ENCODE results near the gene SERPINB1.

Gene SERPINB1

GRCh38 chr6:2854396-2854982 is 12.8 kb upstream of the SERPINB1 start:
- H3K4me3 ChIP-seq (ENCODE audit: low read depth, low read length): no peak overlapping the region
- TF ChIP-seq ZBTB48 (tag by site-specific recombination; IDR thresholded peaks at IDR 0.05) (peak; percentile 75), ZBTB17 (tag by site-specific recombination; IDR thresholded peaks at IDR 0.05) (no peak), ZNF664 (tag by site-specific recombination; IDR thresholded peaks at IDR 0.05) (no peak), ZNF830 (tag by site-specific recombination; IDR thresholded peaks at IDR 0.05; ENCODE audit: low read depth) (no peak), ZNF555 (tag by site-specific recombination; conservative IDR thresholded peaks at IDR 0.05) (no peak)
- TF ChIP-seq, protein P1, sequence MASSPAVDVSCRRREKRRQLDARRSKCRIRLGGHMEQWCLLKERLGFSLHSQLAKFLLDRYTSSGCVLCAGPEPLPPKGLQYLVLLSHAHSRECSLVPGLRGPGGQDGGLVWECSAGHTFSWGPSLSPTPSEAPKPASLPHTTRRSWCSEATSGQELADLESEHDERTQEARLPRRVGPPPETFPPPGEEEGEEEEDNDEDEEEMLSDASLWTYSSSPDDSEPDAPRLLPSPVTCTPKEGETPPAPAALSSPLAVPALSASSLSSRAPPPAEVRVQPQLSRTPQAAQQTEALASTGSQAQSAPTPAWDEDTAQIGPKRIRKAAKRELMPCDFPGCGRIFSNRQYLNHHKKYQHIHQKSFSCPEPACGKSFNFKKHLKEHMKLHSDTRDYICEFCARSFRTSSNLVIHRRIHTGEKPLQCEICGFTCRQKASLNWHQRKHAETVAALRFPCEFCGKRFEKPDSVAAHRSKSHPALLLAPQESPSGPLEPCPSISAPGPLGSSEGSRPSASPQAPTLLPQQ (tag by site-specific recombination; IDR thresholded peaks at IDR 0.05): no peak
- H3K9me3 ChIP-seq (ENCODE audit: control insufficient read depth, insufficient read depth, low read depth, low read length): no peaks in the 10 kb centered on the region
- ChIA-PET POLR2A (interaction anchor here (1.6 kb wide), 1 partner anchor 135 kb away, joined by 5 read pairs; no protein-coding TSS in a partner anchor), CTCF (interaction anchor here (0.6 to 5.0 kb wide), 12 partner anchors 8 to 135 kb away, joined by 3 to 42 read pairs (median 5); no protein-coding TSS in a partner anchor)
- H3K36me3 ChIP-seq (ENCODE audit: control insufficient read depth in 2 of 2, insufficient read depth in 1 of 2, low read length in 2 of 2): no peaks in the 10 kb centered on the region
- H3K4me1 ChIP-seq (ENCODE audit: control insufficient read depth, insufficient read depth, low read length): peaks cover 4% of the 10 kb centered on the region
- no peak overlapping the region for H3K27ac ChIP-seq (ENCODE audit: extremely low read depth, low read depth, low read length)

DNA sequence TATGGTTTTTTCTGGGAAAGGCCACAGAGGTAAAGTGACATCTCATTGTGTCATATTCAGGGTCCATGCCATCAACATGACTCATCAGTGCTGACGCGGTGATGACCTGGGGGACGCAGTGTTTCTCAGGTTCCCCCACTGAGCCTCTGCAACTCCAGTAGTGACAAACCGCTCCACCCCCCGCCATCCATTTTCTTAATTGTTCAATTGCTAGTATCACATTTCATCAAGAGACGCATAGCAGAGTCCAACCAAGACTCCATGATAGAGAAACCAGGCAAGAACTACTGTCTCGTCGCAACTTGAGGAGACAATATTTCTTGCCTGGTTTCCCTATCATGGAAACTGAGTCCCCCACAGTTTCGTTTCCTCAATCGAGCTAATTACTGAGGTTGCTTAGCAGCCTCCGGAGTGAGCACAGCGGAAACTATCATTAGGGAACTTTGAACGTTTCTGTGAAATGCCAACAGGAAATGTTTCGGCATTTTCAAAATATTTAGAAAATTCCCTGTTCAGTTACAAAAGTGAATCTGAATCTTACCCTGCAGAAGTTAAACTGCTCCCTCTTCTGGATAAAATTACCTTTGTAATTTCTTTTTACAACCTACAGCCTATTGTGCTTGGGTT is 12.2 kb upstream of the SERPINB1 start:
- Histone ChIP-seq H3K27ac (ENCODE audit: extremely low read depth, low read depth, low read length) (no peak overlapping the region), H3K36me3 (ENCODE audit: control insufficient read depth in 2 of 2, insufficient read depth in 1 of 2, low read length in 2 of 2) (no peaks in the 10 kb centered on the region), H3K4me1 (ENCODE audit: control insufficient read depth, insufficient read depth, low read length) (peaks cover 4% of the 10 kb centered on the region), H3K4me3 (ENCODE audit: low read depth, low read length) (peak overlapping the region; percentile 25), H3K9me3 (ENCODE audit: control insufficient read depth, insufficient read depth, low read depth, low read length) (no peaks in the 10 kb centered on the region)
- POLR2A ChIA-PET: interaction anchor here (1.6 kb wide), 1 partner anchor 136 kb away, joined by 5 read pairs; no protein-coding TSS in a partner anchor
- CTCF ChIA-PET: interaction anchor here (0.6 to 3.2 kb wide), 8 partner anchors 9 to 86 kb away, joined by 3 to 15 read pairs (median 5); no protein-coding TSS in a partner anchor
- TF ChIP-seq ZNF292 (tag by site-specific recombination; IDR thresholded peaks at IDR 0.05; ENCODE audit: borderline replicate concordance, low read depth) (no peak), ZNF658 (tag by site-specific recombination; IDR thresholded peaks at IDR 0.05) (no peak), ZNF416 (tag by site-specific recombination; IDR thresholded peaks at IDR 0.05) (no peak), PATZ1 (tag by site-specific recombination; IDR thresholded peaks at IDR 0.05) (peak; percentile 94), ZSCAN23 (tag by site-specific recombination; IDR thresholded peaks at IDR 0.05) (0 out of 2 replicates have a peak, but pooled peaks have one; percentile 34), ZNF561 (tag by site-specific recombination; IDR thresholded peaks at IDR 0.05; ENCODE audit: borderline replicate concordance) (no peak), ZNF707 (tag by site-specific recombination; IDR thresholded peaks at IDR 0.05) (no peak), ZNF335 (tag by site-specific recombination; conservative IDR thresholded peaks at IDR 0.05) (peak; percentile 52; the same call in 1 of the 2 replicates), KLF8 (tag by site-specific recombination; IDR thresholded peaks at IDR 0.05) (peak; percentile 66), TRIM28 (IDR thresholded peaks at IDR 0.05; ENCODE audit: borderline replicate concordance, low read length) (no peak), ZNF211 (tag by site-specific recombination; IDR thresholded peaks at IDR 0.05; ENCODE audit: low read depth) (no peak), ZNF530 (tag by site-specific recombination; IDR thresholded peaks at IDR 0.05; ENCODE audit: low read depth) (no peak), ZSCAN16 (tag by site-specific recombination; IDR thresholded peaks at IDR 0.05) (no peak), SP7 (tag by site-specific recombination; IDR thresholded peaks at IDR 0.05) (peak; percentile 90), ZFP41 (tag by site-specific recombination; IDR thresholded peaks at IDR 0.05; ENCODE audit: borderline replicate concordance) (no peak)
- TF ChIP-seq, protein P2, sequence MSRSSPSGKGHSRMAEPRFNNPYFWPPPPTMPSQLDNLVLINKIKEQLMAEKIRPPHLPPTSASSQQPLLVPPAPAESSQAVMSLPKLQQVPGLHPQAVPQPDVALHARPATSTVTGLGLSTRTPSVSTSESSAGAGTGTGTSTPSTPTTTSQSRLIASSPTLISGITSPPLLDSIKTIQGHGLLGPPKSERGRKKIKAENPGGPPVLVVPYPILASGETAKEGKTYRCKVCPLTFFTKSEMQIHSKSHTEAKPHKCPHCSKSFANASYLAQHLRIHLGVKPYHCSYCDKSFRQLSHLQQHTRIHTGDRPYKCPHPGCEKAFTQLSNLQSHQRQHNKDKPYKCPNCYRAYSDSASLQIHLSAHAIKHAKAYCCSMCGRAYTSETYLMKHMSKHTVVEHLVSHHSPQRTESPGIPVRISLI (tag by site-specific recombination; IDR thresholded peaks at IDR 0.05): no peak
- TF ChIP-seq, protein P3, sequence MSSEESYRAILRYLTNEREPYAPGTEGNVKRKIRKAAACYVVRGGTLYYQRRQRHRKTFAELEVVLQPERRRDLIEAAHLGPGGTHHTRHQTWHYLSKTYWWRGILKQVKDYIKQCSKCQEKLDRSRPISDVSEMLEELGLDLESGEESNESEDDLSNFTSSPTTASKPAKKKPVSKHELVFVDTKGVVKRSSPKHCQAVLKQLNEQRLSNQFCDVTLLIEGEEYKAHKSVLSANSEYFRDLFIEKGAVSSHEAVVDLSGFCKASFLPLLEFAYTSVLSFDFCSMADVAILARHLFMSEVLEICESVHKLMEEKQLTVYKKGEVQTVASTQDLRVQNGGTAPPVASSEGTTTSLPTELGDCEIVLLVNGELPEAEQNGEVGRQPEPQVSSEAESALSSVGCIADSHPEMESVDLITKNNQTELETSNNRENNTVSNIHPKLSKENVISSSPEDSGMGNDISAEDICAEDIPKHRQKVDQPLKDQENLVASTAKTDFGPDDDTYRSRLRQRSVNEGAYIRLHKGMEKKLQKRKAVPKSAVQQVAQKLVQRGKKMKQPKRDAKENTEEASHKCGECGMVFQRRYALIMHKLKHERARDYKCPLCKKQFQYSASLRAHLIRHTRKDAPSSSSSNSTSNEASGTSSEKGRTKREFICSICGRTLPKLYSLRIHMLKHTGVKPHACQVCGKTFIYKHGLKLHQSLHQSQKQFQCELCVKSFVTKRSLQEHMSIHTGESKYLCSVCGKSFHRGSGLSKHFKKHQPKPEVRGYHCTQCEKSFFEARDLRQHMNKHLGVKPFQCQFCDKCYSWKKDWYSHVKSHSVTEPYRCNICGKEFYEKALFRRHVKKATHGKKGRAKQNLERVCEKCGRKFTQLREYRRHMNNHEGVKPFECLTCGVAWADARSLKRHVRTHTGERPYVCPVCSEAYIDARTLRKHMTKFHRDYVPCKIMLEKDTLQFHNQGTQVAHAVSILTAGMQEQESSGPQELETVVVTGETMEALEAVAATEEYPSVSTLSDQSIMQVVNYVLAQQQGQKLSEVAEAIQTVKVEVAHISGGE (tag by site-specific recombination; conservative IDR thresholded peaks at IDR 0.05; ENCODE audit: low read depth): no peak
- TF ChIP-seq, protein P1 (tag by site-specific recombination; IDR thresholded peaks at IDR 0.05): peak; percentile 58; the same call in 1 of the 2 replicates
